ENCODE measurements around the gene ODR4.

- TF ChIP-seq CTCF (IDR thresholded peaks at IDR 0.05; ENCODE audit: low read depth, low read length) (peak; percentile 95), EZH2phosphoT487 (IDR thresholded peaks at IDR 0.05; ENCODE audit: low read depth) (no peak)
Observed at GRCh38 chr1:186404454-186405051, 28.9 kb downstream of the ODR4 start.

All from OCI-LY3 (cell line).